B cell (primary cell): ENCODE results near the gene C14orf39. TPM values are rescaled to one million over a fixed set of nuclear protein-coding genes. Genes with fewer than 3 reads are reported as not detected.

Experiments
- ATAC-seq: fragments of 200-7000 bp; cut with Tn5 transposase; one replicate; pipeline ENCODE4 v1.10.0; 2021; ENCODE audit warnings: low read depth, mild to moderate bottlenecking, moderate number of reproducible peaks, moderate library complexity
- CTCF ChIA-PET: fragments of 350-600 bp; sonication (Branson Sonifier 250); formaldehyde crosslinking; loops from one replicate; lab custom pipeline; 2021; ENCODE audit warnings: antibody characterized with exemption, inconsistent platforms; lab: Charles Lee
- POLR2A ChIA-PET: fragments of 350-600 bp; sonication (Branson Sonifier 250); formaldehyde crosslinking; loops from one replicate; lab custom pipeline; 2021; ENCODE audit warnings: antibody characterized with exemption; lab: Charles Lee
- DNase-seq: peaks from one replicate; pipeline ENCODE4 v3.0.0; 2013
- H2AFZ ChIP-seq: 2 replicates; pipeline ENCODE4 v1.6.1; 2012; ENCODE audit warnings: mild to moderate bottlenecking, low read depth, low read length; ENCODE audit not compliant: insufficient read depth, poor library complexity, severe bottlenecking
- H3K27ac ChIP-seq, 2 donors: 1 replicate in 1 of 2; 2 replicates in 1 of 2; pipeline ENCODE4 v1.5.1; 2012 to 2013; ENCODE audit warnings: low read length in 2 of 2, mild to moderate bottlenecking in 2 of 2, moderate library complexity in 1 of 2
- H3K27me3 ChIP-seq, 4 experiments: fragments of 200-600 bp in 1 of 4; sonication (generic) in 1 of 4; replicated peaks in 1 of 4; 1 replicate in 2 of 4; 2 replicates in 2 of 4; pipeline versions ENCODE4 v1.6.1 to v1.7.0; 2013 to 2016; ENCODE audit warnings: low read length in 3 of 4, mild to moderate bottlenecking in 2 of 4, mixed read lengths in 1 of 4, moderate library complexity in 1 of 4; ENCODE audit not compliant: insufficient read depth in 4 of 4, control insufficient read depth in 3 of 4; ENCODE audit errors: control extremely low read depth in 1 of 4
- H3K36me3 ChIP-seq, 2 experiments: replicated peaks in 1 of 2; 1 replicate in 1 of 2; 2 replicates in 1 of 2; pipeline versions ENCODE4 v1.6.1 to v1.7.1; 2013; ENCODE audit warnings: low read length in 1 of 2; ENCODE audit not compliant: insufficient read depth in 2 of 2, control insufficient read depth in 1 of 2; ENCODE audit errors: control extremely low read depth in 1 of 2, extremely low read depth in 1 of 2
- H3K4me1 ChIP-seq, 2 donors: fragments of 200-600 bp in 1 of 2; sonication (generic) in 1 of 2; 1 replicate in 1 of 2; 2 replicates in 1 of 2; pipeline versions ENCODE4 v1.5.1 to v1.6.1; 2013 to 2017; ENCODE audit warnings: low read length in 2 of 2; ENCODE audit not compliant: control insufficient read depth in 2 of 2, insufficient read depth in 2 of 2
- H3K4me2 ChIP-seq: replicated peaks from 2 replicates; pipeline ENCODE3; 2012; ENCODE audit warnings: mild to moderate bottlenecking, low read depth, low read length; ENCODE audit not compliant: poor library complexity, severe bottlenecking
- H3K4me3 ChIP-seq, 5 experiments: fragments of 200-600 bp in 1 of 5; sonication (generic) in 1 of 5; 1 replicate in 3 of 5; 2 replicates in 2 of 5; pipeline versions ENCODE4 v1.5.1 to v1.7.0; 2011 to 2016; ENCODE audit warnings: low read length in 4 of 5, mild to moderate bottlenecking in 4 of 5, low read depth in 2 of 5, control low read depth in 1 of 5, moderate library complexity in 1 of 5; ENCODE audit not compliant: insufficient read depth in 1 of 5; ENCODE audit errors: control extremely low read depth in 1 of 5, extremely low read depth in 1 of 5
- H3K79me2 ChIP-seq: fragments of 200-600 bp; sonication (generic); one replicate; pipeline ENCODE4 v1.6.0; 2016; ENCODE audit warnings: low read length; ENCODE audit not compliant: control insufficient read depth, insufficient read depth
- H3K9ac ChIP-seq: fragments of 200-600 bp; sonication (generic); 2 replicates; pipeline ENCODE4 v1.6.1; 2017; ENCODE audit warnings: mild to moderate bottlenecking, low read length, moderate library complexity
- H3K9me3 ChIP-seq, 3 donors: one replicate each; pipeline versions ENCODE4 v1.6.1 to v1.7.1; 2013; ENCODE audit warnings: low read length in 2 of 3; ENCODE audit not compliant: control insufficient read depth in 2 of 3, insufficient read depth in 1 of 3; ENCODE audit errors: control extremely low read depth in 1 of 3
- H4K20me1 ChIP-seq: 2 replicates; pipeline ENCODE4 v1.6.0; 2012; ENCODE audit warnings: mild to moderate bottlenecking, low read length; ENCODE audit not compliant: insufficient read depth, control insufficient read depth, poor library complexity, severe bottlenecking
- H3K27ac Mint-ChIP-seq: one replicate; pipeline ENCODE4 v1.8.0; 2021; ENCODE audit warnings: mixed read lengths
- H3K27me3 Mint-ChIP-seq: one replicate; pipeline ENCODE4 v1.8.0; 2021; ENCODE audit warnings: mixed read lengths
- H3K4me1 Mint-ChIP-seq: one replicate; pipeline ENCODE4 v1.8.0; 2021; ENCODE audit warnings: mixed read lengths
- H3K4me3 Mint-ChIP-seq: one replicate; pipeline ENCODE4 v1.8.0; 2021; ENCODE audit warnings: mixed read lengths
- H3K9me3 Mint-ChIP-seq: one replicate; pipeline ENCODE4 v1.8.0; 2022; ENCODE audit warnings: mixed read lengths; ENCODE audit not compliant: insufficient read depth
- EZH2 ChIP-seq: IDR thresholded peaks from 2 replicates; pipeline ENCODE4 v1.6.1; 2012; ENCODE audit warnings: borderline replicate concordance, low read depth, mild to moderate bottlenecking, moderate library complexity, low read length; ENCODE audit not compliant: insufficient read depth, poor library complexity, severe bottlenecking
- WGBS: methylation state at CpG from one replicate; pipeline ENCODE4 v1.1.5; 2013; ENCODE audit warnings: missing lambda C conversion rate; ENCODE audit not compliant: insufficient coverage; 5-methylcytosine and 5-hydroxymethylcytosine counted together
- intact Hi-C: fragments of 100-400 bp; cut with micrococcal nuclease; formaldehyde crosslinking; loops from one replicate; pipeline ENCODE4 v1.10.0; 2022
- polyA plus RNA-seq: library from polyadenylated mRNA; depleted of rRNA; stranded (reverse); fragments of >200 nt; gene quantifications from 2 replicates; pipeline ENCODE4 v1.2.3, GENCODE V29; 2012
- total RNA-seq, 2 donors: library from RNA; stranded (reverse); fragments of 120-200 nt in 1 of 2; gene quantifications; 1 replicate in 1 of 2; 2 replicates in 1 of 2; pipeline versions ENCODE4 v1.2.3 to v1.2.4, GENCODE V29; 2013 to 2022
- TF ChIP-seq, protein P1 (sequence below): fragments of 200-600 bp; IDR thresholded peaks from one replicate; pipeline ENCODE4 v1.8.0; 2022; ENCODE audit warnings: antibody characterized with exemption, mild to moderate bottlenecking

Gene C14orf39
- total and polyA plus RNA-seq, 2 donors (not counting 1 experiment from before 2014, with no cell fraction given): not detected

DNA sequence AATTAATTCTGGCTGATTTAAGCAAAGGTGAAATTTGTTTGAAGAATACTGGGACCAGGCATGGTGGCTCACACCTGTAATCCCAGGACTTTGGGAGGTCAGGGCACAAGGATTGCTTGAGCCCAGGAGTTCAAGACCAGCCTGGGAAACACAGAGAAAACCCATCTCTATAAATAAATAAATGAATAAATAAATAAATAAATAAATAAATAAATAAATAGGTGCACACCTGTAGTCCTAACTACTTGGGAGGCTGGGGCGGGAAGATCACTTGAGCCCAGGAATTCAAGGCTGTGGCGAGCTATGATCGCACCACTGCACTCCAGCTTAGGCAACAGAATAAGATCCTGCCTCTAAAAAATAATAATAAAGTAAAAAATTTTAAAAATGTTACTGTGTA lies 4.4 kb upstream of the C14orf39 start:
- H3K79me2 ChIP-seq: no peaks in the 10 kb centered on the region
- H3K36me3 ChIP-seq: no peaks in the 10 kb centered on the region
- no peak overlapping the region for H3K4me3 Mint-ChIP-seq
- H3K27ac Mint-ChIP-seq: no peak overlapping the region
- ATAC-seq: no peak
- no peaks in the 10 kb centered on the region for H3K9me3 Mint-ChIP-seq
- CTCF ChIA-PET: no interaction called here
- peaks cover 19% of the 10 kb centered on the region for H3K27me3 Mint-ChIP-seq
- H3K4me3 ChIP-seq: no peak overlapping the region
- H4K20me1 ChIP-seq: no peaks in the 10 kb centered on the region
- no peak overlapping the region for H3K9ac ChIP-seq
- no peak for DNase-seq
- POLR2A ChIA-PET: no interaction called here
- peaks cover 4% of the 10 kb centered on the region for H3K4me1 Mint-ChIP-seq
- H3K27ac ChIP-seq: no peak overlapping the region
- H3K4me1 ChIP-seq: peaks cover 8 to 12% of the 10 kb centered on the region in 2 donors
- H3K4me2 ChIP-seq: no peak overlapping the region
- H3K27me3 ChIP-seq: peaks cover 0 to 34% (median 13%) of the 10 kb centered on the region in 4 experiments
- intact Hi-C loops: no loop called here
- TF ChIP-seq EZH2: no peak
- H2AFZ ChIP-seq: no peak overlapping the region
- H3K9me3 ChIP-seq: peaks cover 0 to 9% (median 2%) of the 10 kb centered on the region in 3 donors
- no CpG with 5 or more reads among the region's 3 CpGs for WGBS

DNA sequence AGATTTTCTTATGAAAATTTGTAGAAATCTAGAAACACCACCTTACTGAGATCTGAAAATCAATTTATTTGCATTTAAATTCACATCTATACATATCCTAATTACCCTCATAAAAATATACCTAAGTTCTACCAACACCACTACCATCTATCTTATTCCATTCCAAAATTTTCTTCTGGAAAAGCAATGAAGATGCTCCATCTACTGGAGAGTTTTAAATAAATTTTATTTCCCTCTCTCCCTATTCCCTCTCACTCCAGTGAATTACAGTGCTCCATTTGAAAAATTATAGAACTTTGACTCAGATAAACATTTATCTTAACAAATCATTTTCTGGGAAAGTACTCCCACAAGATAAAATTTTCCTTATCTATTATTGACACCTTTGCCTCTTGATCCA lies 2.3 kb upstream of the C14orf39 start:
- peaks cover 12 to 15% of the 10 kb centered on the region in 2 donors for H3K4me1 ChIP-seq
- CTCF ChIA-PET: no interaction called here
- no peaks in the 10 kb centered on the region for H3K9me3 Mint-ChIP-seq
- ATAC-seq (no peak), DNase-seq (no peak)
- no peak overlapping the region for H3K27ac ChIP-seq
- H3K4me3 ChIP-seq: no peak overlapping the region
- peaks cover 20% of the 10 kb centered on the region for H3K27me3 Mint-ChIP-seq
- no peak overlapping the region for H3K4me2 ChIP-seq
- H3K4me1 Mint-ChIP-seq: peaks cover 5% of the 10 kb centered on the region
- POLR2A ChIA-PET: no interaction called here
- peaks cover 0 to 41% (median 18%) of the 10 kb centered on the region in 4 experiments for H3K27me3 ChIP-seq
- no peak overlapping the region for H2AFZ ChIP-seq
- H3K36me3 ChIP-seq: no peaks in the 10 kb centered on the region
- no peaks in the 10 kb centered on the region for H3K79me2 ChIP-seq
- H3K9ac ChIP-seq: no peak overlapping the region
- no peaks in the 10 kb centered on the region for H4K20me1 ChIP-seq
- H3K4me3 Mint-ChIP-seq: no peak overlapping the region
- H3K9me3 ChIP-seq: peaks cover 0 to 12% (median 2%) of the 10 kb centered on the region in 3 donors
- intact Hi-C loops: no loop called here
- H3K27ac Mint-ChIP-seq: no peak overlapping the region
- TF ChIP-seq, protein P1, sequence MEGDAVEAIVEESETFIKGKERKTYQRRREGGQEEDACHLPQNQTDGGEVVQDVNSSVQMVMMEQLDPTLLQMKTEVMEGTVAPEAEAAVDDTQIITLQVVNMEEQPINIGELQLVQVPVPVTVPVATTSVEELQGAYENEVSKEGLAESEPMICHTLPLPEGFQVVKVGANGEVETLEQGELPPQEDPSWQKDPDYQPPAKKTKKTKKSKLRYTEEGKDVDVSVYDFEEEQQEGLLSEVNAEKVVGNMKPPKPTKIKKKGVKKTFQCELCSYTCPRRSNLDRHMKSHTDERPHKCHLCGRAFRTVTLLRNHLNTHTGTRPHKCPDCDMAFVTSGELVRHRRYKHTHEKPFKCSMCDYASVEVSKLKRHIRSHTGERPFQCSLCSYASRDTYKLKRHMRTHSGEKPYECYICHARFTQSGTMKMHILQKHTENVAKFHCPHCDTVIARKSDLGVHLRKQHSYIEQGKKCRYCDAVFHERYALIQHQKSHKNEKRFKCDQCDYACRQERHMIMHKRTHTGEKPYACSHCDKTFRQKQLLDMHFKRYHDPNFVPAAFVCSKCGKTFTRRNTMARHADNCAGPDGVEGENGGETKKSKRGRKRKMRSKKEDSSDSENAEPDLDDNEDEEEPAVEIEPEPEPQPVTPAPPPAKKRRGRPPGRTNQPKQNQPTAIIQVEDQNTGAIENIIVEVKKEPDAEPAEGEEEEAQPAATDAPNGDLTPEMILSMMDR: no peak
- TF ChIP-seq EZH2: no peak
